ENCODE data around the gene HUS1B. TPM values are rescaled to one million over a fixed set of nuclear protein-coding genes. Genes with fewer than 3 reads are reported as not detected.

Gene HUS1B
- total RNA-seq, 6 experiments from 2014 or later = 0.21 to 0.34 (median 0.28) TPM; not detected in 2

DNA sequence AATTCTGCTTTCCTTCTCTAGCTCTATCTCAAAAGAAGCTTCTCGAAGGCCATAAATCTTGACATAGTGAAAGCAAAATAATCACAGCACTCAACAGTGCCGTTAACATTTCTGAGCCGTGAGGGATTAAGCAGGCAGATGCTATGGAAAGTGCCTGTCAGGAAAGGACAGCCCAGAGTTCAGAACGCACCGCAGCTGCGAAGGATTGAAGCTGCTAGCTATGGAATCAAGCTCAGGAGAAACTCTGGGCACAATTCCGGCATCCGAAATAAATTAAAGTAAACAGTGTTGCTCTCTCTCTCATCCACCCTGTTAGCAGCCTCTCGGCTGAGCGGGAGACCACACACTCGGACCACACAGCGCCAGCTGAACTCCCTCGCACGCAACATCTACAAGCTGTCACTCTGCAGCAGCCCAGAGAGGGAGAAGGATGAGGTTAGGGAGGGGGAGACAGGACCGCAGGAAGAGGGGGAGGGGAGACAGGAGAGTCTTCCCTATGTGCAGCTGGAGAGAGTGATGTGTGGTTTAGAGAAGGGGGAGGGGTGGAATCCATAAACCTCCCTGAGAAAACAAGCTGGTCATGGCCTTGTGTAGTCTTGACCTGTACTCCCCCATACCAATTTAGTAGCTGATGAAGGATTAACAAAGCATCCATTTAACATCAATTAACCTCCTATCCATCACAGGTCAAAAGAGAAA lies 27.0 kb upstream of the HUS1B start:
- H3K4me1 Mint-ChIP-seq (ENCODE audit: low read depth) = peaks cover 58% of the 10 kb centered on the region
- H3K4me3 Mint-ChIP-seq = peak overlapping the region; percentile 86
- peak overlapping the region; percentile 84 for H3K27ac Mint-ChIP-seq
- no peaks in the 10 kb centered on the region for H3K9me3 Mint-ChIP-seq
- peak; percentile 30 for DNase-seq
- TF ChIP-seq, protein P1, sequence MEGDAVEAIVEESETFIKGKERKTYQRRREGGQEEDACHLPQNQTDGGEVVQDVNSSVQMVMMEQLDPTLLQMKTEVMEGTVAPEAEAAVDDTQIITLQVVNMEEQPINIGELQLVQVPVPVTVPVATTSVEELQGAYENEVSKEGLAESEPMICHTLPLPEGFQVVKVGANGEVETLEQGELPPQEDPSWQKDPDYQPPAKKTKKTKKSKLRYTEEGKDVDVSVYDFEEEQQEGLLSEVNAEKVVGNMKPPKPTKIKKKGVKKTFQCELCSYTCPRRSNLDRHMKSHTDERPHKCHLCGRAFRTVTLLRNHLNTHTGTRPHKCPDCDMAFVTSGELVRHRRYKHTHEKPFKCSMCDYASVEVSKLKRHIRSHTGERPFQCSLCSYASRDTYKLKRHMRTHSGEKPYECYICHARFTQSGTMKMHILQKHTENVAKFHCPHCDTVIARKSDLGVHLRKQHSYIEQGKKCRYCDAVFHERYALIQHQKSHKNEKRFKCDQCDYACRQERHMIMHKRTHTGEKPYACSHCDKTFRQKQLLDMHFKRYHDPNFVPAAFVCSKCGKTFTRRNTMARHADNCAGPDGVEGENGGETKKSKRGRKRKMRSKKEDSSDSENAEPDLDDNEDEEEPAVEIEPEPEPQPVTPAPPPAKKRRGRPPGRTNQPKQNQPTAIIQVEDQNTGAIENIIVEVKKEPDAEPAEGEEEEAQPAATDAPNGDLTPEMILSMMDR (IDR thresholded peaks at IDR 0.05) = no peak
- peaks cover 4% of the 10 kb centered on the region; the same call in 1 of the 2 replicates for H3K36me3 Mint-ChIP-seq (ENCODE audit: low read depth)
- H3K27me3 Mint-ChIP-seq (ENCODE audit: insufficient read depth) = no peaks in the 10 kb centered on the region

DNA sequence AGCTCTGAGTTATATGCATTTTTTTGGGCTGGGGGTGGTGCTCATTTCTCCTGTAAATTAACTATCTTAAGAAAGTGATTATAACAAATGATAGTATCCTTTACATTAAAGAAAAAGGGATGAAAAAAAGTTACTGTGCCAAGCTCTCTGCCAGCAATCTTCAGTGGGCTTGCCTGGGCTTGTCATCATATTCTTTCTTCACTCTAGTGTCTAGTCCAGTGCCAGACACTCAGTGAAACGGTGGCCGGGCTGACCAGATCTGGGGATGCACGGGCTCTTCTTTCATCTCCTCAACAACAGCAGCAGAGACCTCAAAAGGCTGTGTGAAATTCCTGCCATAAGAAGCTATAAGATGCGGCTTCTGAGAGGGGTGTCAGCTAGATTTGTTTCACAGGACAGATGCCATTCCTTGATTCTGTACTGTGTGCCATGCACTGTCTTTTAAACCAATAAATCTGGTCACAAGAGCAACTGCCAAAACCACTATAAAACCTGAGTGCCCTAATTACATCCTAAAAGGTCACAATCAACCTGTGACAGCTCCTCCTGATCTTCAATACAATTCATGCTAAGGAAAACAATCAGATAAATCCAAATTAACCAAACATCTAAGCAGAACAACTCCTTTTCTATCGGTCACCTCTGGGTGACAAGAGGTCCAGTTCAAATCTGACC lies 23.9 kb upstream of the HUS1B start:
- Mint-ChIP-seq H3K27ac (peak overlapping the region; percentile 69), H3K9me3 (no peaks in the 10 kb centered on the region), H3K27me3 (ENCODE audit: insufficient read depth) (no peaks in the 10 kb centered on the region), H3K4me1 (ENCODE audit: low read depth) (peaks cover 58% of the 10 kb centered on the region), H3K36me3 (ENCODE audit: low read depth) (peaks cover 4% of the 10 kb centered on the region; the same call in 1 of the 2 replicates), H3K4me3 (no peak overlapping the region)
- no peak for DNase-seq
- TF ChIP-seq, protein P1 (IDR thresholded peaks at IDR 0.05) = no peak

DNA sequence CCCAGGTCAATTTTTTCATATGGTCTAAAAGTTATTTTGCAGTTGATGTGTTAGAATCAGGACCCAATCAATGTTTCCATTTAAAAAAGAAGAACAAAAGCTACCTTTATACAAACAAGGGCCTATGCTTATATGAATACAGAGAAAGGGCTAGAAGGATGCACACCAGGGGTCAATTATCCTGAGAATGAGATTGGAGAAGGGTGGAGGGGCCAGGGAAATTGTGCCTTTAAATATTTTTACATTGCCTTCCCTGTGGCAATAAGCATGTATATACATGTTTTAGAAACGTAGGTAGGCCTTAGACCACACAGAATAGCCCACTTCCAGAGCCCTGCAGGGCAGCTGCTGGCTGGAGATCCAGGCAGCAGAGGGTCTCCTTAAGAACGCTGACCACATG lies 23.4 kb upstream of the HUS1B start:
- Mint-ChIP-seq H3K27ac (peak overlapping the region; percentile 69; the same call in 1 of the 2 replicates), H3K4me3 (no peak overlapping the region), H3K4me1 (ENCODE audit: low read depth) (peaks cover 54% of the 10 kb centered on the region)

DNA sequence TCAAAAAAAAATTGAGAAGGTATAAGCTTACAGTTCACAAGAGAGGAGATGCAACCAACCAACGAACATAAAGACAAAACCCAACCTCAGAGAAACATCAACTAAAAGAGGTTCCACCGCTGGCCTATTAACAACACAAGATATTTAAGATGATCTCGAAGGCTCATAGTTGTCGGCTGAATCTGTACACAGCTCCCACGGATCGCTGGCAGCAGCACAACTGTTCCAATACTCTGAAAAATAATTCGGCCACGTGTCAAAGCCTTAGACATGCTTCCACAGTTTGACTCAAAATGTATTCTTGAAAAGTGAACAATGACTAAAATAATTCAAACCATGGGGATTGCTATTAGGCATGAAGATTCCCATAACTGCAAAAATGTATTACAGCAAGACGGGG lies 22.4 kb upstream of the HUS1B start:
- H3K36me3 Mint-ChIP-seq (ENCODE audit: low read depth) = no peaks in the 10 kb centered on the region
- H3K9me3 Mint-ChIP-seq = no peaks in the 10 kb centered on the region
- H3K4me1 Mint-ChIP-seq (ENCODE audit: low read depth) = peaks cover 44% of the 10 kb centered on the region
- no peak overlapping the region for H3K27ac Mint-ChIP-seq
- H3K4me3 Mint-ChIP-seq = no peak overlapping the region
- TF ChIP-seq, protein P1 (IDR thresholded peaks at IDR 0.05) = no peak
- no peak for DNase-seq
- no peaks in the 10 kb centered on the region; the same call in 1 of the 2 replicates for H3K27me3 Mint-ChIP-seq (ENCODE audit: insufficient read depth)

More for the DNA sequence above, 23.4 kb upstream of the HUS1B start:
- TF ChIP-seq, protein P1 (IDR thresholded peaks at IDR 0.05) = no peak
- H3K36me3 Mint-ChIP-seq (ENCODE audit: low read depth) = peaks cover 1% of the 10 kb centered on the region; the same call in 1 of the 2 replicates
- H3K27me3 Mint-ChIP-seq (ENCODE audit: insufficient read depth) = no peaks in the 10 kb centered on the region
- H3K9me3 Mint-ChIP-seq = no peaks in the 10 kb centered on the region
- no peak for DNase-seq

DNA sequence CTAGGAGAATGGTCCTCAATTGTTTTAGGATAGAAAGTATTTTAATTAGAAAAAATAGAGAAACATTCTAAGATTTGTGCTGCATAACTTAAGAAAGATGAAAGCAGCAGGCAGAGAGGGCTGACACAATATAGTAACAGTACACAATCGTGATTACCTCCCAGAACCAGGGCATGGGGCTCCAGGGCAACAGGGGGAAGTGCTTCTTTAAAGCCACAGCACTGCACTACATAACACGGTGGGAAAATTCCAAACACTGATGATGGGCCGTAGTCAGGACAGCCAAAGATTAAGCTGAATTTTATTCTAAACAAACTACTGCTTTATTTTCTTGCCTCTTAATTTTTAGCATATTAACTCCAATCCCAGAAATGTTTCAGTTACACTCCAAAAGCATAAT lies 21.6 kb upstream of the HUS1B start:
- TF ChIP-seq, protein P1 (IDR thresholded peaks at IDR 0.05) = no peak
- no peak overlapping the region for H3K4me3 Mint-ChIP-seq
- no peaks in the 10 kb centered on the region for H3K9me3 Mint-ChIP-seq
- H3K27me3 Mint-ChIP-seq (ENCODE audit: insufficient read depth) = no peaks in the 10 kb centered on the region; the same call in 1 of the 2 replicates
- H3K36me3 Mint-ChIP-seq (ENCODE audit: low read depth) = no peaks in the 10 kb centered on the region
- H3K27ac Mint-ChIP-seq = no peak overlapping the region
- no peak for DNase-seq
- peaks cover 36% of the 10 kb centered on the region for H3K4me1 Mint-ChIP-seq (ENCODE audit: low read depth)

Data from HFFc6 (cell line).